ENCODE measurements around the gene RPL28. TPM values are rescaled to one million over a fixed set of nuclear protein-coding genes. Genes with fewer than 3 reads are reported as not detected.

The RPL28 gene
- total RNA-seq, 1 experiment from 2014 or later = 836 TPM

DNA sequence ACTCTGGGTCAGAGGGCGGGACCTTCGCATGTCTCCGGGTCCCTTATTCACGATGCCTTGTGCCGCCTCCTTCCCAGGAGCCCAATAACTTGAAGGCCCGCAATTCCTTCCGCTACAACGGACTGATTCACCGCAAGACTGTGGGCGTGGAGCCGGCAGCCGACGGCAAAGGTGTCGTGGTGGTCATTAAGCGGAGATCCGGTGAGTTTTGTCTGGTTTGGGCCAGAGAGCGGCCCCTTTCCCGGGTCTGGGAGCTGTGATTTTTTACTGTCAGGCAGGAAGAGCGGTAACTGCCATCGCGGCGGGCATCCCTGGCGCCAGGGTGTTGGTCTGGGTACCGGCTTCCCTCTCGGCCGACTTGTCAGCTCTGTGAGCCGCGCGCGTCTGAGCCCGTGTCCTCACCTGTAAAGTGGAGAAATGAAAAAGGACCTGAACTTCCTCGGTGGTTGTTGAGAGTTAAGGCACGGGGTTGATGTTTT is 800 bp downstream of the RPL28 start:
- H3K4me3 ChIP-seq (ENCODE audit: low read length) = peak overlapping the region; percentile 98
- peaks cover 7% of the 10 kb centered on the region for H3F3A ChIP-seq (ENCODE audit: low read length, unreplicated experiment)
- H3K9me3 ChIP-seq (ENCODE audit: low read length) = no peaks in the 10 kb centered on the region
- peaks cover 41% of the 10 kb centered on the region for H3K4me1 ChIP-seq (ENCODE audit: insufficient read depth, low read length)
- peaks cover 70% of the 10 kb centered on the region for H3K79me2 ChIP-seq (ENCODE audit: low read length)
- peak overlapping the region; percentile 90 for H3K4me2 ChIP-seq (ENCODE audit: low read length)
- ChIA-PET POLR2A (ENCODE audit: unreplicated experiment) (no interaction called here), CTCF (no interaction called here)
- no peak for ATAC-seq
- H4K20me1 ChIP-seq (ENCODE audit: low read length) = peaks cover 54% of the 10 kb centered on the region
- peak overlapping the region; percentile 95 for H3K9ac ChIP-seq (ENCODE audit: low read length)
- H3K27me3 ChIP-seq (ENCODE audit: low read length) = no peaks in the 10 kb centered on the region
- DNase-seq = no peak
- BruUV-seq (replicated peaks) = no TSS peak
- no peaks in the 10 kb centered on the region for H3K9me2 ChIP-seq (replicated peaks; ENCODE audit: low read length)
- TF ChIP-seq, protein P1, sequence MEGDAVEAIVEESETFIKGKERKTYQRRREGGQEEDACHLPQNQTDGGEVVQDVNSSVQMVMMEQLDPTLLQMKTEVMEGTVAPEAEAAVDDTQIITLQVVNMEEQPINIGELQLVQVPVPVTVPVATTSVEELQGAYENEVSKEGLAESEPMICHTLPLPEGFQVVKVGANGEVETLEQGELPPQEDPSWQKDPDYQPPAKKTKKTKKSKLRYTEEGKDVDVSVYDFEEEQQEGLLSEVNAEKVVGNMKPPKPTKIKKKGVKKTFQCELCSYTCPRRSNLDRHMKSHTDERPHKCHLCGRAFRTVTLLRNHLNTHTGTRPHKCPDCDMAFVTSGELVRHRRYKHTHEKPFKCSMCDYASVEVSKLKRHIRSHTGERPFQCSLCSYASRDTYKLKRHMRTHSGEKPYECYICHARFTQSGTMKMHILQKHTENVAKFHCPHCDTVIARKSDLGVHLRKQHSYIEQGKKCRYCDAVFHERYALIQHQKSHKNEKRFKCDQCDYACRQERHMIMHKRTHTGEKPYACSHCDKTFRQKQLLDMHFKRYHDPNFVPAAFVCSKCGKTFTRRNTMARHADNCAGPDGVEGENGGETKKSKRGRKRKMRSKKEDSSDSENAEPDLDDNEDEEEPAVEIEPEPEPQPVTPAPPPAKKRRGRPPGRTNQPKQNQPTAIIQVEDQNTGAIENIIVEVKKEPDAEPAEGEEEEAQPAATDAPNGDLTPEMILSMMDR (conservative IDR thresholded peaks at IDR 0.05; ENCODE audit: low read depth, low read length) = no peak
- no peak for TF ChIP-seq EZH2phosphoT487 (IDR thresholded peaks at IDR 0.05; ENCODE audit: borderline replicate concordance, low read length)
- no peak for TF ChIP-seq EZH2 (IDR thresholded peaks at IDR 0.05; ENCODE audit: low read length, unreplicated experiment)
- intact Hi-C loops (cut with micrococcal nuclease) = loop anchor here (5.0 to 10.0 kb wide), 2 partner anchors 94 to 172 kb away; no protein-coding TSS in a partner anchor
- no peak overlapping the region for H2AFZ ChIP-seq (ENCODE audit: low read length)
- H3K36me3 ChIP-seq (ENCODE audit: low read depth, low read length) = peaks cover 39% of the 10 kb centered on the region
- peak overlapping the region; percentile 54; the same call in 1 of the 2 replicates for H3K27ac ChIP-seq (ENCODE audit: low read length)

DNA sequence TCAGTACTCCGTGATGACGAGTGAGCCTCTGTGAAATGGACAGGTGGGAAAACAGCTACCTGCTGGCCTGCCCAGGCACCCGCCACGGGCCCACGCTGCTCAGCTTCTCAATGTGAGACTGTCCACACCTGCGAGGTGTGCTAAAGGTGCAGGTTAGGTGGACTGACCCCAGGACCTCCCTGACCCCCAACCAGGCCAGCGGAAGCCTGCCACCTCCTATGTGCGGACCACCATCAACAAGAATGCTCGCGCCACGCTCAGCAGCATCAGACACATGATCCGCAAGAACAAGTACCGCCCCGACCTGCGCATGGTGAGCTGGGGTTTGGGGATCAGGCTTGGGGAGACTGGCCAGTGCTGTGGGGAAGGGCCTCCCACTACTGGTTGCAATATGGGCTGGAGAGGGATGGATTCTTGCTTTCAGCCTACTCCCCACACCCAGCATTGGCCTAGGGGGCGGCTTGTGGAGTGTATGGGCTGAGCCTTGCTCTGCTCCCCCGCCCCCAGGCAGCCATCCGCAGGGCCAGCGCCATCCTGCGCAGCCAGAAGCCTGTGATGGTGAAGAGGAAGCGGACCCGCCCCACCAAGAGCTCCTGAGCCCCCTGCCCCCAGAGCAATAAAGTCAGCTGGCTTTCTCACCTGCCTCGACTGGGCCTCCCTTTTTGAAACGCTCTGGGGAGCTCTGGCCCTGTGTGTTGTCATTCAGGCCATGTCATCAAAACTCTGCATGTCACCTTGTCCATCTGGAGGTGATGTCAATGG is 2.2 kb downstream of the RPL28 start:
- TF ChIP-seq EZH2phosphoT487 (IDR thresholded peaks at IDR 0.05; ENCODE audit: borderline replicate concordance, low read length) = no peak
- TF ChIP-seq, protein P1 (conservative IDR thresholded peaks at IDR 0.05; ENCODE audit: low read depth, low read length) = no peak
- TF ChIP-seq EZH2 (IDR thresholded peaks at IDR 0.05; ENCODE audit: low read length, unreplicated experiment) = no peak
- intact Hi-C loops (cut with micrococcal nuclease) = loop anchor here (5.0 to 10.0 kb wide), 2 partner anchors 96 to 173 kb away; no protein-coding TSS in a partner anchor
- peak overlapping the region; percentile 90 for H3K4me2 ChIP-seq (ENCODE audit: low read length)
- peak overlapping the region; percentile 98 for H3K4me3 ChIP-seq (ENCODE audit: low read length)
- H4K20me1 ChIP-seq (ENCODE audit: low read length) = peaks cover 54% of the 10 kb centered on the region
- peaks cover 32% of the 10 kb centered on the region for H3K4me1 ChIP-seq (ENCODE audit: insufficient read depth, low read length)
- peaks cover 36% of the 10 kb centered on the region for H3K36me3 ChIP-seq (ENCODE audit: low read depth, low read length)
- H3K9me3 ChIP-seq (ENCODE audit: low read length) = no peaks in the 10 kb centered on the region
- ATAC-seq = no peak
- no TSS peak for BruUV-seq (replicated peaks)
- peaks cover 7% of the 10 kb centered on the region for H3F3A ChIP-seq (ENCODE audit: low read length, unreplicated experiment)
- no peak for DNase-seq
- H3K9ac ChIP-seq (ENCODE audit: low read length) = peak overlapping the region; percentile 95
- ChIA-PET CTCF (no interaction called here), POLR2A (ENCODE audit: unreplicated experiment) (no interaction called here)
- H3K79me2 ChIP-seq (ENCODE audit: low read length) = peaks cover 56% of the 10 kb centered on the region
- no peaks in the 10 kb centered on the region for H3K27me3 ChIP-seq (ENCODE audit: low read length)
- no peak overlapping the region for H2AFZ ChIP-seq (ENCODE audit: low read length)
- H3K27ac ChIP-seq (ENCODE audit: low read length) = no peak overlapping the region
- H3K9me2 ChIP-seq (replicated peaks; ENCODE audit: low read length) = no peaks in the 10 kb centered on the region
